Keratinocyte (primary cell): ENCODE measurements around the gene NLGN4X. TPM values are rescaled to one million over a fixed set of nuclear protein-coding genes. Genes with fewer than 3 reads are reported as not detected.

Experiments used
- DNase-seq: peaks from one replicate; pipeline ENCODE4 v3.0.0-alpha.2; 2011; ENCODE audit warnings: low read depth, missing footprints, low spot score
- FAIRE-seq: peaks from 2 replicates; lab custom pipeline; 2011; peaks lifted over from hg19 to GRCh38; lab: Jason Lieb, UNC
- H2AFZ ChIP-seq: 2 replicates; pipeline ENCODE4 v1.6.0; 2012; ENCODE audit warnings: low read length, control low read depth, inconsistent platforms; ENCODE audit not compliant: control insufficient read depth
- H3K27ac ChIP-seq: 2 replicates; pipeline ENCODE4 v1.5.1; 2011; ENCODE audit warnings: low read length; ENCODE audit not compliant: control insufficient read depth, insufficient read depth
- H3K27me3 ChIP-seq: 3 replicates; pipeline ENCODE4 v1.6.0; 2011; ENCODE audit warnings: low read length; ENCODE audit not compliant: control insufficient read depth, insufficient read depth; ENCODE audit errors: extremely low read depth
- H3K36me3 ChIP-seq, 2 experiments: 2 replicates in 1 of 2; 3 replicates in 1 of 2; pipeline ENCODE4 v1.5.1; 2011; ENCODE audit warnings: low read length in 2 of 2, mild to moderate bottlenecking in 1 of 2; ENCODE audit not compliant: control insufficient read depth in 2 of 2, insufficient read depth in 2 of 2; ENCODE audit errors: extremely low read depth in 1 of 2
- H3K4me1 ChIP-seq: 3 replicates; pipeline ENCODE4 v1.5.1; 2011; ENCODE audit warnings: low read length; ENCODE audit not compliant: control insufficient read depth, insufficient read depth; ENCODE audit errors: extremely low read depth
- H3K4me2 ChIP-seq: 3 replicates; pipeline ENCODE4 v1.6.0; 2011; ENCODE audit warnings: low read depth, low read length; ENCODE audit not compliant: control insufficient read depth, insufficient read depth; ENCODE audit errors: extremely low read depth
- H3K4me3 ChIP-seq, 3 experiments: fragments of 200-600 bp in 1 of 3; sonication (generic) in 1 of 3; 2 replicates in 2 of 3; 3 replicates in 1 of 3; pipeline ENCODE4 v1.5.1; 2011 to 2016; ENCODE audit warnings: low read length in 3 of 3, mild to moderate bottlenecking in 3 of 3, control low read depth in 2 of 3, inconsistent platforms in 1 of 3, low read depth in 1 of 3, mixed read lengths in 1 of 3, mixed run types in 1 of 3, moderate library complexity in 1 of 3; ENCODE audit not compliant: control insufficient read depth in 2 of 3, insufficient read depth in 2 of 3; ENCODE audit errors: extremely low read depth in 1 of 3
- H3K79me2 ChIP-seq: 2 replicates; pipeline ENCODE4 v1.6.0; 2012; ENCODE audit warnings: low read length; ENCODE audit not compliant: control insufficient read depth, insufficient read depth
- H3K9ac ChIP-seq: 3 replicates; pipeline ENCODE4 v1.6.0; 2011; ENCODE audit warnings: low read length; ENCODE audit not compliant: control insufficient read depth, insufficient read depth; ENCODE audit errors: extremely low read depth
- H3K9me1 ChIP-seq: 3 replicates; pipeline ENCODE4 v1.6.0; 2011; ENCODE audit warnings: low read length; ENCODE audit not compliant: control insufficient read depth, insufficient read depth; ENCODE audit errors: extremely low read depth
- H3K9me3 ChIP-seq: 2 replicates; pipeline ENCODE4 v1.5.1; 2012; ENCODE audit warnings: low read depth, low read length; ENCODE audit not compliant: control insufficient read depth
- H4K20me1 ChIP-seq: 3 replicates; pipeline ENCODE4 v1.6.0; 2011; ENCODE audit warnings: low read length; ENCODE audit not compliant: control insufficient read depth, insufficient read depth; ENCODE audit errors: extremely low read depth
- EZH2 ChIP-seq: IDR thresholded peaks from one replicate; pipeline ENCODE4 v1.6.1; 2012; ENCODE audit warnings: inconsistent platforms, mild to moderate bottlenecking, low read length, moderate library complexity
- dilution Hi-C: fragments of 300-500 bp; cut with MboI; formaldehyde crosslinking; loops from one replicate; pipeline ENCODE4 v1.7.0; 2020; ENCODE audit warnings: low sequenced_read_pairs; ENCODE audit not compliant: extremely low pct_ligation_motif_present
- polyA plus RNA-seq, 5 experiments: library from polyadenylated mRNA; depleted of rRNA in 3 of 5; stranded (reverse) in 3 of 5; stranded (forward) in 1 of 5; unstranded in 1 of 5; fragments of >200 nt; gene quantifications; 1 replicate in 1 of 5; 2 replicates in 3 of 5; 3 replicates in 1 of 5; pipeline versions ENCODE4 v1.2.1 to v1.2.3, GENCODE V29; 2011 to 2012; ENCODE audit warnings: missing spikeins in 2 of 5, low read depth in 1 of 5, low replicate concordance in 1 of 5
- TF ChIP-seq, protein P1 (sequence below), 3 experiments: IDR thresholded peaks in 1 of 3; conservative IDR thresholded peaks in 1 of 3; optimal IDR thresholded peaks in 1 of 3; 2 replicates in 2 of 3; 3 replicates in 1 of 3; pipeline versions ENCODE3 to v1.5.1; 2011; ENCODE audit warnings: low read length in 3 of 3, mild to moderate bottlenecking in 3 of 3, moderate library complexity in 2 of 3, control low read depth in 1 of 3, inconsistent platforms in 1 of 3; ENCODE audit not compliant: insufficient read depth in 2 of 3; ENCODE audit errors: extremely low read depth in 1 of 3

Gene NLGN4X
- polyA plus RNA-seq, 1 donor (not counting 4 experiments of a cell fraction or from before 2014, with no cell fraction given) = 2.0 TPM

DNA sequence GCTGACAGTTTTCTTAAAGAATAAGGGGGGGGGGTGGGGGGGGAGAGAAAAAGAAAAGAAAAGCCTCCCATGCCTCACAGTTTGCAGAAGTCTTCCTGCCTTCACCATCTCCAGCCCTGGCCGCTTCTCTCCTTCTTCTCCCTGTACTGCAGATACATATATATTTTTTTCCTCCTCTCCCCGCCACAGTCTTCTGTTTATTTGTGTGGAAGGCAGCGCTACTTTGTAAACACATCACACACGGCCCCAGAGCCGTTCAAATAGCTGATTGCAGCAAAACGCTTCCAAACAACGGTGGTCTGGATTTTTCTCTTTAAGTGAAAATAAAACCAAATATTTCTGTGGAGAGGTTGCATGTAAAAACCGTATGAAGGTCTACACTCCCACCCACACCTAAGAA, 732 bp downstream of the NLGN4X start:
- Histone ChIP-seq H4K20me1 (no peaks in the 10 kb centered on the region), H3K9ac (no peak overlapping the region), H2AFZ (no peak overlapping the region), H3K27me3 (peaks cover 34% of the 10 kb centered on the region), H3K79me2 (no peaks in the 10 kb centered on the region), H3K9me1 (no peaks in the 10 kb centered on the region), H3K4me3 (no peak overlapping the region), H3K4me1 (no peaks in the 10 kb centered on the region), H3K4me2 (no peak overlapping the region), H3K27ac (no peak overlapping the region), H3K9me3 (no peaks in the 10 kb centered on the region), H3K36me3 (no peaks in the 10 kb centered on the region)
- FAIRE-seq = no peak
- dilution Hi-C loops = no loop called here
- DNase-seq = no peak
- no peak for TF ChIP-seq EZH2
- TF ChIP-seq, protein P1, sequence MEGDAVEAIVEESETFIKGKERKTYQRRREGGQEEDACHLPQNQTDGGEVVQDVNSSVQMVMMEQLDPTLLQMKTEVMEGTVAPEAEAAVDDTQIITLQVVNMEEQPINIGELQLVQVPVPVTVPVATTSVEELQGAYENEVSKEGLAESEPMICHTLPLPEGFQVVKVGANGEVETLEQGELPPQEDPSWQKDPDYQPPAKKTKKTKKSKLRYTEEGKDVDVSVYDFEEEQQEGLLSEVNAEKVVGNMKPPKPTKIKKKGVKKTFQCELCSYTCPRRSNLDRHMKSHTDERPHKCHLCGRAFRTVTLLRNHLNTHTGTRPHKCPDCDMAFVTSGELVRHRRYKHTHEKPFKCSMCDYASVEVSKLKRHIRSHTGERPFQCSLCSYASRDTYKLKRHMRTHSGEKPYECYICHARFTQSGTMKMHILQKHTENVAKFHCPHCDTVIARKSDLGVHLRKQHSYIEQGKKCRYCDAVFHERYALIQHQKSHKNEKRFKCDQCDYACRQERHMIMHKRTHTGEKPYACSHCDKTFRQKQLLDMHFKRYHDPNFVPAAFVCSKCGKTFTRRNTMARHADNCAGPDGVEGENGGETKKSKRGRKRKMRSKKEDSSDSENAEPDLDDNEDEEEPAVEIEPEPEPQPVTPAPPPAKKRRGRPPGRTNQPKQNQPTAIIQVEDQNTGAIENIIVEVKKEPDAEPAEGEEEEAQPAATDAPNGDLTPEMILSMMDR (optimal IDR thresholded peaks at IDR 0.05 in 1 of 3, IDR thresholded peaks at IDR 0.05 in 1 of 3, conservative IDR thresholded peaks at IDR 0.05 in 1 of 3; ENCODE audit: extremely low read depth in 1 of 3, insufficient read depth in 2 of 3, low read length in 3 of 3) = no peak

DNA sequence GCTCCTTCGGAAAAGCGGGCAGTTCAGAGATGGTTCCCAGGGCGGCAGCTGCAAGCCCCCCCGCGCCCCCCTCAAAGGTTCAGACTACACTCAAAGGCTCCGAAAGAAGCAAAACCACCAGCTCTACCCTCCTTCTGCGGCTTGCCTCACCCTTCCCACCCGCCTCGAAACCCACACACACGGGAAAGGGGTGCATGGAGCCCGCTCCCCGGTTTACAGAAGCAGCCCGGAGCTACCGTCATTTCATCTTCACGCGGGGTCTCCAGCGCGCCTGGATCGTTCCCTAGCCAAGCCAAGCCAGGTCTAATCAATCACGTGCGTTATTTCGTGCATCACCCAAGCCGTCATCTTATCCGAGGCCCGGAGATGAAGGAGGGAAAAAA, 1.2 kb downstream of the NLGN4X start:
- Histone ChIP-seq H4K20me1 (no peaks in the 10 kb centered on the region), H3K9me1 (no peaks in the 10 kb centered on the region), H3K27me3 (peaks cover 34% of the 10 kb centered on the region), H3K27ac (no peak overlapping the region), H3K4me1 (no peaks in the 10 kb centered on the region), H3K4me2 (peak overlapping the region; percentile 32), H3K79me2 (no peaks in the 10 kb centered on the region), H3K9me3 (no peaks in the 10 kb centered on the region), H3K4me3 (no peak overlapping the region), H3K9ac (no peak overlapping the region), H3K36me3 (no peaks in the 10 kb centered on the region), H2AFZ (no peak overlapping the region)
- no peak for FAIRE-seq
- dilution Hi-C loops = no loop called here
- TF ChIP-seq EZH2 = peak; percentile 39
- TF ChIP-seq, protein P1 (optimal IDR thresholded peaks at IDR 0.05 in 1 of 3, IDR thresholded peaks at IDR 0.05 in 1 of 3, conservative IDR thresholded peaks at IDR 0.05 in 1 of 3; ENCODE audit: extremely low read depth in 1 of 3, insufficient read depth in 2 of 3, low read length in 3 of 3) = no peak
- DNase-seq = no peak
